ENCODE results near the gene ADGRL1.

DNA sequence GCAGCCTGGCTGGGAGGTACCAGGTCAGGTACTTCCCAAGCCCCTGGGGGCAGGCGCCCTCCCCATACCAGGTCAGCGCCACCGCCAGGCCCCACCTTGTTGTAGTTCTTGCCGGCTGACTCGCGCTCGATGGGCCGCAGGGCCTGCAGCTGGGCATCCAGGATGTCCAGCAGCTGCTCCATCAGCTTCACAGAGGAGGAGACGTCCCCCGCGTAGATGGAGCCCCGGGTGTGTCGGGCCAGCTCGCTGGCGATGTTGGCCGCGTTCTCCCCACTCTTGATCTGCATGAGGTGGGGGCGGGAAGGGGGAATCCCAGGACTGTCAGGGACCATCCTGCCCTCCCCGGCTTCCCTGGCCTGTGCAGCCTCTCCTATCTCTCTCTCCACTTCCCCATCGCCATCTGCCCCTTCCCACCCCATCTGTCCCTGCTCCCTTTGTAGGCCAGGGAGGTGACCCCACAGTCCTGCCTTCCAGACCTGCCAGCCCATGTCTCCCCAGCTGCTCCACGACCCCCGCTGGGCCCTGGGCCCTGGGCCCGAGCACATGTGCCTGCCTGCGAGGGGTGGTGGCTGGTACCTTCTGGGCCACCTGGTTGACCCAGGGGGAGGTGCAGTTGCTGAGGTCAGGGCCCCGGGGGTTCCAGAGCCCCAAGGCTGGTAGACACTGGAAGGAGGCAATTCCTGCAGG, 45.8 kb downstream of the ADGRL1 start:
- TF ChIP-seq, protein P1, sequence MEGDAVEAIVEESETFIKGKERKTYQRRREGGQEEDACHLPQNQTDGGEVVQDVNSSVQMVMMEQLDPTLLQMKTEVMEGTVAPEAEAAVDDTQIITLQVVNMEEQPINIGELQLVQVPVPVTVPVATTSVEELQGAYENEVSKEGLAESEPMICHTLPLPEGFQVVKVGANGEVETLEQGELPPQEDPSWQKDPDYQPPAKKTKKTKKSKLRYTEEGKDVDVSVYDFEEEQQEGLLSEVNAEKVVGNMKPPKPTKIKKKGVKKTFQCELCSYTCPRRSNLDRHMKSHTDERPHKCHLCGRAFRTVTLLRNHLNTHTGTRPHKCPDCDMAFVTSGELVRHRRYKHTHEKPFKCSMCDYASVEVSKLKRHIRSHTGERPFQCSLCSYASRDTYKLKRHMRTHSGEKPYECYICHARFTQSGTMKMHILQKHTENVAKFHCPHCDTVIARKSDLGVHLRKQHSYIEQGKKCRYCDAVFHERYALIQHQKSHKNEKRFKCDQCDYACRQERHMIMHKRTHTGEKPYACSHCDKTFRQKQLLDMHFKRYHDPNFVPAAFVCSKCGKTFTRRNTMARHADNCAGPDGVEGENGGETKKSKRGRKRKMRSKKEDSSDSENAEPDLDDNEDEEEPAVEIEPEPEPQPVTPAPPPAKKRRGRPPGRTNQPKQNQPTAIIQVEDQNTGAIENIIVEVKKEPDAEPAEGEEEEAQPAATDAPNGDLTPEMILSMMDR (IDR thresholded peaks at IDR 0.05), result no peak
- no peak for TF ChIP-seq POLR2A (IDR thresholded peaks at IDR 0.05)

Measured in uterus (tissue), 2 donors.